HCT116 (cell line): ENCODE data around the gene ZC3H12A. TPM values are rescaled to one million over a fixed set of nuclear protein-coding genes. Genes with fewer than 3 reads are reported as not detected.
"Not testable (repeated sequence)": the region's sequence is repeated elsewhere in the genome, so short reads cannot be mapped to it uniquely, and the experiment has no call there.

ENCODE experiments used
- ATAC-seq: fragments of 200-7000 bp; cut with Tn5 transposase; 2 replicates; pipeline ENCODE4 v1.9.1; 2020; ENCODE audit warnings: mild to moderate bottlenecking, moderate library complexity
- BruUV-seq: library from RNA; stranded (reverse); fragments of 400-500 nt; replicated peaks from 2 replicates; lab custom pipeline; 2021; lab: Mats Ljungman, UMichigan
- CTCF ChIA-PET: fragments of 300-600 bp; sonication (Branson Sonifier 250); formaldehyde crosslinking; loops from one replicate; lab custom pipeline; 2021; ENCODE audit warnings: antibody characterized with exemption; lab: Charles Lee
- POLR2A ChIA-PET: fragments of 300-600, 350-600 bp; sonication (Branson Sonifier 250); formaldehyde crosslinking; loops from one replicate; lab custom pipeline; 2021; ENCODE audit warnings: antibody characterized with exemption; lab: Charles Lee
- RAD21 ChIA-PET, 2 experiments: fragments of 300-600 bp; sonication (Branson Sonifier 250); formaldehyde crosslinking; loops; one replicate each; lab custom pipeline; 2023; ENCODE audit warnings: low total read pairs in 2 of 2; ENCODE audit not compliant: uncharacterized antibody in 2 of 2, unreplicated experiment in 2 of 2, low non-redundant PET in 1 of 2; lab: Charles Lee
- DNase-seq: peaks from one replicate; pipeline ENCODE4 v3.0.0-alpha.2; 2010; ENCODE audit warnings: low read depth, low spot score
- H2AFZ ChIP-seq: fragments of 200-600 bp; shearing (Covaris generic), sonication (generic); 2 replicates; pipeline ENCODE4 v1.6.1; 2017; ENCODE audit warnings: low read depth, mixed run types, mixed read lengths, antibody characterized with exemption, low read length; ENCODE audit not compliant: poor library complexity, severe bottlenecking
- H3K27ac ChIP-seq: 2 replicates; pipeline ENCODE4 v1.5.1; 2012; ENCODE audit warnings: low read depth, low read length
- H3K27me3 ChIP-seq: fragments of 200-600 bp; sonication (generic); 2 replicates; pipeline ENCODE4 v1.6.1; 2016; ENCODE audit warnings: mixed run types, low read length, mixed read lengths; ENCODE audit not compliant: insufficient read depth
- H3K36me3 ChIP-seq, 2 experiments: fragments of 200-500 bp in 1 of 2; fragments of 200-600 bp in 1 of 2; sonication (Bioruptor generic) in 1 of 2; sonication (generic) in 1 of 2; 2 replicates each; pipeline versions ENCODE4 v1.5.1 to v1.6.1; 2014 to 2016; ENCODE audit warnings: low read length in 2 of 2, inconsistent platforms in 1 of 2, mixed read lengths in 1 of 2, mixed run types in 1 of 2; ENCODE audit not compliant: insufficient read depth in 2 of 2, control insufficient read depth in 1 of 2
- H3K4me1 ChIP-seq, 2 experiments: fragments of 200-600 bp in 1 of 2; sonication (generic) in 1 of 2; 2 replicates each; pipeline versions ENCODE4 v1.5.1 to v1.6.1; 2012 to 2017; ENCODE audit warnings: low read length in 2 of 2, inconsistent platforms in 1 of 2, mild to moderate bottlenecking in 1 of 2, mixed read lengths in 1 of 2, mixed run types in 1 of 2, moderate library complexity in 1 of 2; ENCODE audit not compliant: insufficient read depth in 2 of 2, control insufficient read depth in 1 of 2
- H3K4me2 ChIP-seq: fragments of 200-600 bp; sonication (generic); 2 replicates; pipeline ENCODE4 v1.6.1; 2017; ENCODE audit warnings: mixed run types, low read length, mixed read lengths
- H3K4me3 ChIP-seq, 2 experiments: fragments of 200-600 bp in 1 of 2; sonication (generic) in 1 of 2; replicated peaks in 1 of 2; 2 replicates each; pipeline ENCODE4 v1.5.1; 2011 to 2016; ENCODE audit warnings: low read length in 2 of 2, control low read depth in 1 of 2, low read depth in 1 of 2, mild to moderate bottlenecking in 1 of 2, mixed read lengths in 1 of 2, mixed run types in 1 of 2
- H3K79me2 ChIP-seq: fragments of 200-600 bp; sonication (generic); 2 replicates; pipeline ENCODE4 v1.6.1; 2017; ENCODE audit warnings: mild to moderate bottlenecking, mixed run types, low read length, moderate library complexity, mixed read lengths; ENCODE audit not compliant: insufficient read depth
- H3K9ac ChIP-seq: fragments of 200-600 bp; sonication (generic); 2 replicates; pipeline ENCODE4 v1.6.1; 2016; ENCODE audit warnings: low read length, mixed read lengths
- H3K9me2 ChIP-seq: fragments of 200-600 bp; sonication (generic), shearing (Covaris generic); 2 replicates; pipeline ENCODE4 v1.6.1; 2017; ENCODE audit warnings: mixed run types, mild to moderate bottlenecking, moderate library complexity; ENCODE audit not compliant: insufficient read depth
- H3K9me3 ChIP-seq, 2 experiments: fragments of 200-500 bp in 1 of 2; fragments of 200-600 bp in 1 of 2; sonication (Bioruptor generic) in 1 of 2; sonication (generic) in 1 of 2; 2 replicates each; pipeline ENCODE4 v1.6.1; 2014 to 2017; ENCODE audit warnings: low read length in 2 of 2, mixed read lengths in 2 of 2, inconsistent platforms in 1 of 2, low read depth in 1 of 2, mild to moderate bottlenecking in 1 of 2, mixed run types in 1 of 2, moderate library complexity in 1 of 2; ENCODE audit not compliant: control insufficient read depth in 1 of 2, insufficient read depth in 1 of 2
- H4K20me1 ChIP-seq: fragments of 200-600 bp; sonication (generic), shearing (Covaris generic); 2 replicates; pipeline ENCODE4 v1.6.1; 2017; ENCODE audit warnings: mixed run types, mild to moderate bottlenecking, moderate library complexity; ENCODE audit not compliant: insufficient read depth
- FOSL1 ChIP-seq: IDR thresholded peaks from 2 replicates; pipeline ENCODE4 v1.6.1; 2012; ENCODE audit warnings: low read depth
- intact Hi-C: fragments of 100-400 bp; cut with micrococcal nuclease; formaldehyde crosslinking; loops from 2 replicates; pipeline ENCODE4 v1.10.0; 2022
- total RNA-seq: library from RNA; stranded (reverse); gene quantifications from one replicate; pipeline ENCODE4 v1.2.1, GENCODE V29; 2021; ENCODE audit not compliant: unreplicated experiment

The ZC3H12A gene
- total RNA-seq, 1 experiment from 2014 or later = 10.6 TPM

GRCh38 chr1:37529888-37530287, 55.5 kb downstream of the ZC3H12A start:
- H3K79me2 ChIP-seq, intact Hi-C loops, H3K9me2 ChIP-seq, POLR2A ChIA-PET, DNase-seq, CTCF ChIA-PET, BruUV-seq, H3K27me3 ChIP-seq, H3K4me3 ChIP-seq, H4K20me1 ChIP-seq, RAD21 ChIA-PET, H3K27ac ChIP-seq, H2AFZ ChIP-seq, H3K9ac ChIP-seq, H3K9me3 ChIP-seq, H3K36me3 ChIP-seq: not testable (repeated sequence)
- ATAC-seq = peak; percentile 35; the same call in 1 of the 2 replicates
- Histone ChIP-seq H3K4me2 (0 out of 2 replicates have a peak overlapping the region, but pooled peaks have one; percentile 11), H3K4me1 (peaks cover 8 to 39% of the 10 kb centered on the region in 2 experiments)
- peak; percentile 26; the same call in 1 of the 2 replicates for TF ChIP-seq FOSL1

- POLR2A ChIA-PET = interaction anchor here (0.7 kb wide), 1 partner anchor 49 kb away, joined by 7 read pairs; no protein-coding TSS in a partner anchor
- H3K27ac ChIP-seq, H3K9me3 ChIP-seq, RAD21 ChIA-PET, BruUV-seq, H3K79me2 ChIP-seq, H3K9ac ChIP-seq, intact Hi-C loops, H4K20me1 ChIP-seq, ATAC-seq, H3K4me2 ChIP-seq, H3K27me3 ChIP-seq, H3K9me2 ChIP-seq, H3K4me3 ChIP-seq, DNase-seq, CTCF ChIA-PET, H2AFZ ChIP-seq: not testable (repeated sequence)
- H3K4me1 ChIP-seq = peaks cover 13 to 53% of the 10 kb centered on the region in 2 experiments
- H3K36me3 ChIP-seq = peaks cover 10 to 14% of the 10 kb centered on the region in 2 experiments; a peak in 3 of 4 replicates
Measured at GRCh38 chr1:37532418-37533156, 58.2 kb downstream of the ZC3H12A start.
